ENCODE measurements around the gene TM9SF1. TPM values are rescaled to one million over a fixed set of nuclear protein-coding genes. Genes with fewer than 3 reads are reported as not detected.

TM9SF1 gene, protein sequence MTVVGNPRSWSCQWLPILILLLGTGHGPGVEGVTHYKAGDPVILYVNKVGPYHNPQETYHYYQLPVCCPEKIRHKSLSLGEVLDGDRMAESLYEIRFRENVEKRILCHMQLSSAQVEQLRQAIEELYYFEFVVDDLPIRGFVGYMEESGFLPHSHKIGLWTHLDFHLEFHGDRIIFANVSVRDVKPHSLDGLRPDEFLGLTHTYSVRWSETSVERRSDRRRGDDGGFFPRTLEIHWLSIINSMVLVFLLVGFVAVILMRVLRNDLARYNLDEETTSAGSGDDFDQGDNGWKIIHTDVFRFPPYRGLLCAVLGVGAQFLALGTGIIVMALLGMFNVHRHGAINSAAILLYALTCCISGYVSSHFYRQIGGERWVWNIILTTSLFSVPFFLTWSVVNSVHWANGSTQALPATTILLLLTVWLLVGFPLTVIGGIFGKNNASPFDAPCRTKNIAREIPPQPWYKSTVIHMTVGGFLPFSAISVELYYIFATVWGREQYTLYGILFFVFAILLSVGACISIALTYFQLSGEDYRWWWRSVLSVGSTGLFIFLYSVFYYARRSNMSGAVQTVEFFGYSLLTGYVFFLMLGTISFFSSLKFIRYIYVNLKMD
- 10 to 100 TPM; 64.9 to 72.5 TPM for total RNA-seq
- 10 to 100 TPM; 28.1 to 37.6 (median 32.4) TPM for polyA plus RNA-seq (ENCODE audit: insufficient read length in 6 of 6)
- long read RNA-seq, donor 1, transcript TM9SF1-201 (6 exons, 2,452 nt), result major isoform, 11 of 31 reads
- long read RNA-seq, donor 1, partial matches to known transcripts, result 17 of 31 reads
- long read RNA-seq, donor 1, other reads (novel, unspliced or antisense), result 0 of 31 reads
- long read RNA-seq, donor 2, transcript TM9SF1-201 (6 exons, 2,452 nt), result major isoform, 13 of 23 reads
- long read RNA-seq, donor 2, partial matches to known transcripts, result 5 of 23 reads
- long read RNA-seq, donor 2, other reads (novel, unspliced or antisense), result 0 of 23 reads
- long read RNA-seq, donor 3, transcript TM9SF1-201 (6 exons, 2,452 nt), result major isoform, 8 of 9 reads
- long read RNA-seq, donor 3, partial matches to known transcripts, result 0 of 9 reads
- long read RNA-seq, donor 3, other reads (novel, unspliced or antisense), result 0 of 9 reads
- long read RNA-seq, donor 4, transcript TM9SF1-202 (5 exons, 2,055 nt), result minor isoform, 6 of 60 reads
- long read RNA-seq, donor 4, transcript TM9SF1-201 (6 exons, 2,452 nt), result major isoform, 21 of 60 reads
- long read RNA-seq, donor 4, partial matches to known transcripts, result 31 of 60 reads
- long read RNA-seq, donor 4, other reads (novel, unspliced or antisense), result 2 of 60 reads
- long read RNA-seq, donor 5, transcript TM9SF1-201 (6 exons, 2,452 nt), result major isoform, 8 of 27 reads
- long read RNA-seq, donor 5, partial matches to known transcripts, result 16 of 27 reads
- long read RNA-seq, donor 5, other reads (novel, unspliced or antisense), result 0 of 27 reads
- long read RNA-seq, donor 6, transcript TM9SF1-201 (6 exons, 2,452 nt), result major isoform, 7 of 10 reads
- long read RNA-seq, donor 6, partial matches to known transcripts, result 0 of 10 reads
- long read RNA-seq, donor 6, other reads (novel, unspliced or antisense), result 0 of 10 reads
- long read RNA-seq, donor 7, transcript TM9SF1-201 (6 exons, 2,452 nt), result major isoform, 7 of 9 reads
- long read RNA-seq, donor 7, partial matches to known transcripts, result 0 of 9 reads
- long read RNA-seq, donor 7, other reads (novel, unspliced or antisense), result 0 of 9 reads
- long read RNA-seq, donor 8, transcript TM9SF1-201 (6 exons, 2,452 nt), result major isoform, 5 of 27 reads
- long read RNA-seq, donor 8, partial matches to known transcripts, result 20 of 27 reads
- long read RNA-seq, donor 8, other reads (novel, unspliced or antisense), result 0 of 27 reads
- long read RNA-seq, donor 9, result 0 reads
- long read RNA-seq, donor 10, transcript TM9SF1-207 (3 exons, 961 nt), result minor isoform, 5 of 68 reads
- long read RNA-seq, donor 10, transcript TM9SF1-201 (6 exons, 2,452 nt), result major isoform, 15 of 68 reads
- long read RNA-seq, donor 10, partial matches to known transcripts, result 39 of 68 reads
- long read RNA-seq, donor 10, other reads (novel, unspliced or antisense), result 4 of 68 reads
- long read RNA-seq, donor 11, transcript TM9SF1-201 (6 exons, 2,452 nt), result major isoform, 11 of 23 reads
- long read RNA-seq, donor 11, partial matches to known transcripts, result 12 of 23 reads
- long read RNA-seq, donor 11, other reads (novel, unspliced or antisense), result 0 of 23 reads
- long read RNA-seq, donor 12, transcript TM9SF1-201 (6 exons, 2,452 nt), result major isoform, 10 of 17 reads
- long read RNA-seq, donor 12, partial matches to known transcripts, result 7 of 17 reads
- long read RNA-seq, donor 12, other reads (novel, unspliced or antisense), result 0 of 17 reads

DNA sequence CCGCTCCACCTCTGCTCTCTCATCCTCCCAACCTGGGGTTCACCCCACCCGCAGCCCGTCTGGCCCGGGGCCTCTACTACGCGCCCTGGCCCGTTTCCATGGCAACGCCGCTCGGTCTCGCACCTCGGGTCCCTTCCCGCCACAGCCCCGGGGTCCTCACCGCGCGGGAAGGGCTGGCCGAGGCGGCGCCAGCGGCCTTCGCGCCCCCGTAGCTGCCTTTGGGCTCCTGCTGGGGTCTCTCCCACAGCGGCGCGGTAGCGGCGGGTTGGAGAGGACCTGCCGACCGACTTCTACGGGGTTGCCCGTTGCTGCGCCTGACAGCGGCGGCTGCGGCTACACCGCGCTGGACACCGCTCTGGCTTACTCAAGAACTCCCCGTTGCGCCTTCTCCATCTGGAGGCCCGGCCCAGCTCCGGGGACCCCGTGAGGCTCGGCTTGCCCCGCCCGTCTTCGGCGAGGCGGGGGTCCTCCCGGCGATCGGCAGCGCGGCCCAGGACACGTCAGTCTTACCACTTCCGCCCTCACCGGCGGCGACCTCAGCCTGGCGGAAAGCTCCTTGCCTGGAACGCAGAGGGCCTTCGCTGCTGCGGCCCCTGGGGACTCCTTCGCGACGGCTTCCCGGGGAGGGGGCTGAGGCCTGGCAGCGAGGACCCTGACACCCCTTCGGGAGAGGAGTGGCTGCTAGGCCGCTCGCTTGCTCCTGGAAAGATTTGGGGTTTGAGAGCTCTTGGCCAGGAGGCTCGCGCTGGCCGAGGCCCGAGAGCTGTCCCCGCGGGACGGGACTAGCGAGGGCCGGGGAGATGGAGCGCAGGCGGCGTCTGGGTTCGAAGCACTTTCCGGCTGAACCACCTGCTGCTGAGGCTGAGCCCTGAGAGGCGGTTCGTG is at the start of gene TM9SF1:
TM9SF1 (minus strand) TSS at position 256 of the 885 bp plus-strand sequence. CDS start 422 bp downstream, outside the sequence.
- Histone ChIP-seq H3K4me3 (peak within 1 kb of the TSS; percentile 95 to 98), H3K9me3 (no peaks in the 10 kb centered on the region), H3K36me3 (peaks cover 0 to 26% of the 10 kb centered on the region in 2 donors), H3K27me3 (no peaks in the 10 kb centered on the region), H3K4me1 (peaks cover 16 to 45% of the 10 kb centered on the region in 2 donors), H3K27ac (peak within 1 kb of the TSS; percentile 98)
- DNase-seq, result peak; percentile 89 to 97 (median 92)
- intact Hi-C loops (cut with DNase I), result no loop called here
- ATAC-seq, result peak; percentile 97
- TF ChIP-seq, protein P1, sequence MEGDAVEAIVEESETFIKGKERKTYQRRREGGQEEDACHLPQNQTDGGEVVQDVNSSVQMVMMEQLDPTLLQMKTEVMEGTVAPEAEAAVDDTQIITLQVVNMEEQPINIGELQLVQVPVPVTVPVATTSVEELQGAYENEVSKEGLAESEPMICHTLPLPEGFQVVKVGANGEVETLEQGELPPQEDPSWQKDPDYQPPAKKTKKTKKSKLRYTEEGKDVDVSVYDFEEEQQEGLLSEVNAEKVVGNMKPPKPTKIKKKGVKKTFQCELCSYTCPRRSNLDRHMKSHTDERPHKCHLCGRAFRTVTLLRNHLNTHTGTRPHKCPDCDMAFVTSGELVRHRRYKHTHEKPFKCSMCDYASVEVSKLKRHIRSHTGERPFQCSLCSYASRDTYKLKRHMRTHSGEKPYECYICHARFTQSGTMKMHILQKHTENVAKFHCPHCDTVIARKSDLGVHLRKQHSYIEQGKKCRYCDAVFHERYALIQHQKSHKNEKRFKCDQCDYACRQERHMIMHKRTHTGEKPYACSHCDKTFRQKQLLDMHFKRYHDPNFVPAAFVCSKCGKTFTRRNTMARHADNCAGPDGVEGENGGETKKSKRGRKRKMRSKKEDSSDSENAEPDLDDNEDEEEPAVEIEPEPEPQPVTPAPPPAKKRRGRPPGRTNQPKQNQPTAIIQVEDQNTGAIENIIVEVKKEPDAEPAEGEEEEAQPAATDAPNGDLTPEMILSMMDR (IDR thresholded peaks at IDR 0.05), result no peak

DNA sequence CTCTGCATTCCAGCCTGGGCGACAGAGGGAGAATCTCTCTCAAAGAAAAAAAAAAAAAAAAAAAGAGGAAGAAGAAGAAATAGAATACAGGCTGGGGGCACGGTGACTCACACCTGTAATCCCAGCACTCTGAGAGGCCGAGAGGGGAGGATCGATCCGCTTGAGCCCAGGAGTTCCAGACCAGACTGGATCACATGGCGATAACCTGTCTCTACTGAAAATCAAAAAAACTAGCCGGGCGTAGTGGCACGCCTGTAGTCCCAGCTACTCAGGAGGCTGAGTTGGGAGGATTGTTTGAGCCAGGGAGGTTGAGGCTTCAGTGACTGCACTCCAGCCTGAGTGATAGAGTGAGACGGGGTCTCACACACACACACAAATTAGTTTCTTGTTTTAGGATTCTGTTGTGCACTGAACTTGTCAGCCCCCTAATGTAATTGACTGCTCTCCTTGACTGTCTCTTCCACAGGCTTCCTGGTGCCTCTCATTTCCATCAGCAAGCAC is 48.1 kb upstream of the TM9SF1 start:
- intact Hi-C loops (cut with DNase I), result loop anchor here in 1 of 2 donors (5.0 kb wide), 1 partner anchor 54 kb away; the partner anchor contains the start of genes DHRS1 and NOP9
- peak overlapping the region; percentile 80 to 85 for H3K4me3 ChIP-seq
- TF ChIP-seq, protein P1 (IDR thresholded peaks at IDR 0.05), result no peak
- H3K36me3 ChIP-seq, result peaks cover 0 to 30% of the 10 kb centered on the region in 2 donors
- peaks cover 30 to 44% of the 10 kb centered on the region in 2 donors for H3K4me1 ChIP-seq
- DNase-seq (peak in 1 of 4 donors; percentile 21), ATAC-seq (no peak)
- H3K27me3 ChIP-seq, result no peaks in the 10 kb centered on the region
- peak overlapping the region; percentile 99 to 100 for H3K27ac ChIP-seq
- H3K9me3 ChIP-seq, result no peaks in the 10 kb centered on the region

DNA sequence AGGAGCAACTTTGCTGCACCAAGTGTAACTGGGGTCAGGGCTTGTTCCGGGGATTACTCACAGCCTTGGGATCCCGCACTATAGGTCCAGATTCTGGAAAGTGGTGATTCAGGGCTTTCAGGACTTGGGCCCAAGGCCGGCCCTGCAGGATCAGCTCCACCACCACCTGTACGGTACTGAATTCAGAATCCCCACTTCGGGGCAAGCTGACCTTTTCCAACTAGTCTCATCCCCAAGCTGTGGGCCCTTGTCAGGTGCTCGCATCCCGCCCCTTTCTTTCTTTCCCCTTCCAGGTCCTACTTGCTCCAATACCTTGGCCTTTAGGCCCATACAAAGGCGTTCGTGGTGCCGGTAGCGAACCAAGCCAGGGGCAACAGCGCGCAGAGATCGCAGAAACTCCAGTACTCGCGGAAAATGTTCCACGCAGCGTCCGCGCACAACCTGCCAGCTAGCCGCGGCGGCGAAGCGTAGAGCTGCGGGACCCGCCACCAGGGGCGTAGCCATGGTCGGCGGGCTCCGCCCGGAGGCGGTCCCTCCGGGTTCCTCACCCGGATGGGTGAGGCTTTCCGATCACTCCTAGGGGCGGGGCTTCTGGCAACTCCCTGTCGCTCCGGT is 46.7 kb upstream of the TM9SF1 start:
- Histone ChIP-seq H3K36me3 (peaks cover 0 to 44% of the 10 kb centered on the region in 2 donors), H3K4me1 (peaks cover 30 to 55% of the 10 kb centered on the region in 2 donors), H3K9me3 (no peaks in the 10 kb centered on the region), H3K4me3 (peak overlapping the region; percentile 80 to 85), H3K27me3 (no peaks in the 10 kb centered on the region), H3K27ac (peak overlapping the region; percentile 99 to 100)
- intact Hi-C loops (cut with DNase I), result loop anchor here in 1 of 2 donors (5.0 kb wide), 1 partner anchor 55 kb away; the partner anchor contains the start of genes DHRS1 and NOP9
- TF ChIP-seq, protein P1 (IDR thresholded peaks at IDR 0.05), result peak; percentile 62 to 78
- ATAC-seq (peak; percentile 95), DNase-seq (peak in 3 of 4 donors; percentile 95 to 98 (median 95))

Data from left lung (tissue), 14 donors.